Adipocyte (in vitro differentiated cells): ENCODE results near the gene SATB2.

Experiments used
- DNase-seq: peaks from one replicate; pipeline ENCODE4 v3.0.0-alpha.2; 2015; ENCODE audit warnings: low read depth
- H3K27me3 ChIP-seq: replicated peaks from 2 replicates; pipeline ENCODE4 v1.7.0; 2013; ENCODE audit warnings: mild to moderate bottlenecking, low read length, moderate library complexity; ENCODE audit not compliant: control insufficient read depth, insufficient read depth
- H3K36me3 ChIP-seq: 2 replicates; pipeline ENCODE4 v1.7.0; 2013; ENCODE audit warnings: low read length, mild to moderate bottlenecking, moderate library complexity; ENCODE audit not compliant: control insufficient read depth, insufficient read depth, severe bottlenecking
- H3K4me1 ChIP-seq: 2 replicates; pipeline ENCODE4 v1.7.0; 2013; ENCODE audit warnings: mild to moderate bottlenecking, low read length, moderate library complexity; ENCODE audit not compliant: control insufficient read depth, insufficient read depth
- H3K4me3 ChIP-seq: 2 replicates; pipeline ENCODE4 v1.7.0; 2013; ENCODE audit warnings: mild to moderate bottlenecking, low read length, moderate library complexity
- H3K9ac ChIP-seq: 2 replicates; pipeline ENCODE4 v1.7.0; 2013; ENCODE audit warnings: mild to moderate bottlenecking, low read length, moderate library complexity
- H3K9me3 ChIP-seq: 2 replicates; pipeline ENCODE4 v1.7.0; 2013; ENCODE audit warnings: mild to moderate bottlenecking, low read length, moderate library complexity; ENCODE audit not compliant: control insufficient read depth

SATB2 gene

DNA sequence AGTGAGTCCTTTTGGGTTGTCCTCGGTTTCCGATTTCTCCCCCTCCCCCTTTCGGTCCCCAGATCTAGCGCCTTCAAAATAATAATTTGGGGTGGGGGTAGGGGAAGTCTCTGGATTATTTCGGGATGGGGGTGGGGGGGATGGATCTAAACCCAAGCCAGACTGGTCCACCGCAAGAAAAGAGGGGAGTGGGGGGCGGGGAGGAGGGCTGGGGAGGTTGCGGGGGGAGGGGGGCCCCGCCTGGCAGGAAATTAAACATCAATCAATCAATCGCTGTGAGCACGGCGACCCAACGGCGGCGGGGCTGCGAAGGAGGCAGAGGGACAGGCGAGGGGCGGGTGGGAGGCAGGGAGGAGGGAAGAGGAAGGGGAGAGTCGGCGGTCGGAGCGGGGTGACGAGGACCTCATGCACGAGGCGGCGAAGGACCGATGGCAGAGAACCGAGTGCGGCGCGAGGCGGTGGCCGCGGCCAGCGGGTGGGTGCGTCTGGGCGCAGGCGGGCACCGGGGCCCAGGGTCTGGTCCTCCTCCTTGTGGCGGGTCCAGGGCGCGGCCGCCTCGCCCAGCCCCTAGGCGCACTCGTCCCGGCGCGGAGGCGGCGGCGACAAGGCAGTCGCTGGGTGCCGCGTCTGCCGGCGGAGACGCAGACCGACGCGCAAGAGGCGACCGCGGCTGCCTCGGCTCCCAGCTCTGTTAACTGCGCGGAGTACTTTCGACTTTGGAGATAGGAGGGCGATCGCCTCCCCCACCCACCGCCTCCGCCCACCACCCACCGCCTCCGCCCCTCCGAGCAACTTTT is 468 bp upstream of the SATB2 start:
- Histone ChIP-seq H3K27me3 (no peaks in the 10 kb centered on the region), H3K4me1 (peaks cover 23% of the 10 kb centered on the region), H3K36me3 (no peaks in the 10 kb centered on the region), H3K4me3 (peak overlapping the region; percentile 98), H3K9me3 (no peaks in the 10 kb centered on the region), H3K9ac (peak overlapping the region; percentile 94)
- DNase-seq, result peak; percentile 76

DNA sequence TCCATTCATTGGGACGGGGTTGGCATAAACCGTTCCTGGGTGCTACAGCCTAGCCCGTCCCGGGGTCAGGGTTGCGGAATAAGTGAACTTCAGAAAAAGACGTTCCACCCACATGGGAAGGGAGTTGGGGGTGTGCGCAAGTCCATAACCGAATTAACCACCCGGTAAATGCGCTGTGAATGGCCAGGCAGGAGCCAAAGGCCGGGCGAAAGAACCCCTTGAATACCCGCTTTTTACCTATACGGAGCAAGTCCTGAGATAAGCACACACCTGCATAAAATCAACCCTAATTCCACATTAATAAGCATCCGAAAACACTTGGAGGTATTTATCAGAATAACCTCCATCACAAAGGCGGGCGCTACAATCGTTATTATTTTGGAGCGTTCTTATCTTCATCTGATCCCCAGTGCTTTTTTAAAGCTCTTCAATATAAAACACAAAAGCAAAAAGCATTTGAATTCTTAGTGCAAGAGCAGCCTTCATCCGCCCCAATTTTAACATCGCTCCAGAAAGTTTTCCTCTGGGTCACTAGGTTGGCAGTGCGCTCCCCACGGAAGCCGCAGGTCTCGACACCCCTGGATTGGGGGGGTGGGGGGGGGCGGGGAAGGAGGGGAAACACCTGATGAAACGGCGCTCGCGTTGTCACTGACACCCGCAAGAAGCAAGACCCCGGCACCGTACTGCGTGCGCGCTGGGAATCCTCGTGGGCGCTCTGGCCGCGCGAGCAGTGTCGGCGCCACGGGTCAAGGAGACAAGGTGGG is 1.2 kb downstream of the SATB2 start:
- no peaks in the 10 kb centered on the region for H3K9me3 ChIP-seq
- H3K36me3 ChIP-seq, result no peaks in the 10 kb centered on the region
- no peaks in the 10 kb centered on the region for H3K27me3 ChIP-seq
- H3K9ac ChIP-seq, result peak overlapping the region; percentile 81
- peaks cover 30% of the 10 kb centered on the region for H3K4me1 ChIP-seq
- peak overlapping the region; percentile 91 for H3K4me3 ChIP-seq
- DNase-seq, result peak; percentile 56

DNA sequence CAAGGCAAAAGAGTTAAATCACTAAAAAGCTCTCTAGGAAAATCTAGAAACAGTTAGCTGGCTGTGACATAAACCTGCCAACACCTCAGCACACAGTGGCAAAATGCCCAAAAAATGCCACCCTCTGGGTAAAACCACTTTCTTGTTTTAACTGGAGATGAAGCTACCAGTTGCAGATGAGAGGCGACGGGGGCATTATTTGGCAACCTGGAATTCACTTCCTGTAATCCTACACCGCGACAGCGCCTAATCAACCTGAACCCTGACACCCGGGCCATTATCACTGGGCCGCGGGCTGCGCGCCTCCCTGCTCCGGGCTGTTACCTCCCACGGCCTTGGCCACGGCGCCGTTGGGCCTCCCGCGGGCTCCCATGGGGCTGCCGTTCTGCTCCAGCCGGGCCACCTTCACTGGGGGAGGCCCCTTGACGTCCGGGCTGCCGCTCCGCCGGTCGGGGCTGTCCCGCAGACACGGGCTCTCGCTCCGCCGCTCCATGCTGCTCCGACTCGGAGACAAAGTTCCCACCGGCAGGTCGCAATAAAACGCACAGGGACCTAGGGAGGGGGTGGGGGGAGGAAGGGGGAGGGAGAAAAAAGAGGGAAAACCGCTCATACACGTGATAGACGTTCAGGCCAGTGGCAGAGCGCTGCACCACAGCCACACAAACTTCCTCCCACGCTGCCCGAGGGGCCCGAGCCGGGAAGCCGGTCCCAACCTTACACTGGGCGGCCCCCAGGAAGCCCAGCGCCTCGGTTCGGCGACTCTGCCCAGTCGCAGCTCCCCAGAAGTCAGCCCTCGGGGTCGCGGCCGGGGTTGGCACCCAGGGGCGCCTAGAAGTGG is 2.0 kb downstream of the SATB2 start:
- no peaks in the 10 kb centered on the region for H3K9me3 ChIP-seq
- peak overlapping the region; percentile 91 for H3K4me3 ChIP-seq
- no peaks in the 10 kb centered on the region for H3K27me3 ChIP-seq
- no peaks in the 10 kb centered on the region for H3K36me3 ChIP-seq
- DNase-seq, result peak; percentile 77
- H3K4me1 ChIP-seq, result peaks cover 27% of the 10 kb centered on the region
- peak overlapping the region; percentile 76 for H3K9ac ChIP-seq

DNA sequence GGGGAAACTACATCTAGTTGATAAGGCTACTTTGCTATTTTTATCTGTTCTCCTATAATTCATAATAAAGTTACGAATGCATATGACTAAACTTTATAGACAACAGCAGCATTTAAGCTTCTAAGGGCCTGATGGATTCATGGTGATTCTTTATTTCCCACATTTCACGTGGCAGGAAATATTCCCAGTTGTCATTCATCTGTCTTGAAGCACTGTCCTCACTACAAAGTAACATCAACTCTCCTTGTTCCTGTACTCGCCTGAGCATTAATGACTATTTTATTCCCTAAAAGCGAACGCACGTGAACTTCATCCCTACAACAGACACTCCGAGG is 2.6 kb downstream of the SATB2 start:
- Histone ChIP-seq H3K4me1 (peaks cover 25% of the 10 kb centered on the region), H3K9ac (no peak overlapping the region), H3K4me3 (peak overlapping the region; percentile 91), H3K9me3 (no peaks in the 10 kb centered on the region), H3K36me3 (no peaks in the 10 kb centered on the region), H3K27me3 (no peaks in the 10 kb centered on the region)
- no peak for DNase-seq

DNA sequence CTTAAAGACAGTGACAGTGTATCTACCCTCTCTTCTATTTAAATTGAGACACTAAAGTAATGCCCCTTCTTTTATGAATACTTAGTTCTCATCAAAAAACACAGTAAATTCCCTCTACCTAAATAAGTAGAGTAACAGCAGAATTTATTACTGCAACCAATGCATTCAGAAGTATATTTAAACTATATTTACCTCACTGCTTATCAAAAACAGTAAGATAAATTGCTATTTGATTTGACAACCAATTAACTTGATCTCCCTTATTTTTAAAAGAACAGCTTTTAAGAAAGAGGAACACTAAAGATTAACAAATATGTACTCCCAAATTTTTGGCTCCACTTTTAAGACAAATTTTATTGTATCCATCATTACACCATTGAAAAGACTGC is 4.8 kb downstream of the SATB2 start:
- no peak overlapping the region for H3K9ac ChIP-seq
- no peak for DNase-seq
- peaks cover 25% of the 10 kb centered on the region for H3K4me1 ChIP-seq
- no peaks in the 10 kb centered on the region for H3K27me3 ChIP-seq
- no peaks in the 10 kb centered on the region for H3K9me3 ChIP-seq
- H3K36me3 ChIP-seq, result no peaks in the 10 kb centered on the region
- H3K4me3 ChIP-seq, result no peak overlapping the region

DNA sequence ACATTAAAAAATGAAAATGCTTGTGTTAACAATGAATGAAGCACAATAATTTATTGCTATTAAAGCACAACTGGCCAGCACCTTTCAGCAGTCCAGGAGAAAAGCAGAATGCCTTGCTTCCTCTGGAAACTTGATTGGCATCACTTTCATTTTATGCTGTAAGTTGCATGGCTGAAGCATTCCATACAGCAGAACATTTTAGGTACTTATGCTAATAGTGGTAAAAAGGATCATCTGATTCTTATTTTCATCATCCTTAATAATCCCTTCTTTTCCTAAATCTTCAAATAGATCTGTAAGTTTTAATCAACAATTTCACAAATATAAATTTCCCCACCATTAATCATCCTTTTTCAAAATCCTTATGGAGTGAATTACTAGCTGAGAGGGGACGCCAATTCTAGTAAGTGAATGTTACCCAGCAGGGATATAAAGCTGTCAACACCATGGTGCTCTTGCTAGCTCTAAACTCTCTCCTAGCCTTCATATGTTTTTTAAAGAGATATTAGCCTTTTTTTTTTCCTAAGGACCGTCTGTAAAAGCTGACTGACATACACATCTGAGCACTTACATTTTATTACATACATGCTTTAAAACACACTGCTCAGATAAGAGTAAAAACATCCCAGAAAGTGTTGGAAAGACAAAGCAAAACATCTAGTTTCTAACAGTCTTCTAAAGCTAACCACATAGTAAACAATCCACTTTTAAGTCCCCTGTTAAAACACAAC is 5.3 kb downstream of the SATB2 start:
- peak; percentile 63 for DNase-seq
- no peak overlapping the region for H3K9ac ChIP-seq
- H3K4me3 ChIP-seq, result no peak overlapping the region
- peaks cover 25% of the 10 kb centered on the region for H3K4me1 ChIP-seq
- H3K36me3 ChIP-seq, result no peaks in the 10 kb centered on the region
- no peaks in the 10 kb centered on the region for H3K27me3 ChIP-seq
- no peaks in the 10 kb centered on the region for H3K9me3 ChIP-seq

DNA sequence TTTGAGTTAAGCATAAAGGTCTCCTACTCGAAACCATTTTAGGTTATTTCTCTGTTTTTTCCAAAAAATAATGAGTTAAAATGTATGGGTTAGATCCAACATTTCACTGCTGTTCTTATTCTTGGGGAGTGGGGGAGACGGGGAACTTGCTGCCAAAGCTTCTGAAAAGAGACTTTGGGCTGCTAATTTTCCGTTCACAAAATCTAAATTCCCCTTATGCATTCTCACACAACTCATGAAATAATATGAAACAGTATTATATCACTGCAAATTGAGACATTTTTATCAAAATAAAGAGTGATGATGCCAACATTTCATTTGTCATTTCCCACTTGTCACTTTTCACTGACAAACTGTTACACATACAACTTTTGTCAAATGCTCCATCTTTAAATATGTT is 7.8 kb downstream of the SATB2 start:
- peaks cover 7% of the 10 kb centered on the region for H3K36me3 ChIP-seq
- H3K4me3 ChIP-seq, result no peak overlapping the region
- no peak overlapping the region for H3K9ac ChIP-seq
- H3K9me3 ChIP-seq, result no peaks in the 10 kb centered on the region
- H3K4me1 ChIP-seq, result peaks cover 13% of the 10 kb centered on the region
- no peaks in the 10 kb centered on the region for H3K27me3 ChIP-seq
- DNase-seq, result no peak

DNA sequence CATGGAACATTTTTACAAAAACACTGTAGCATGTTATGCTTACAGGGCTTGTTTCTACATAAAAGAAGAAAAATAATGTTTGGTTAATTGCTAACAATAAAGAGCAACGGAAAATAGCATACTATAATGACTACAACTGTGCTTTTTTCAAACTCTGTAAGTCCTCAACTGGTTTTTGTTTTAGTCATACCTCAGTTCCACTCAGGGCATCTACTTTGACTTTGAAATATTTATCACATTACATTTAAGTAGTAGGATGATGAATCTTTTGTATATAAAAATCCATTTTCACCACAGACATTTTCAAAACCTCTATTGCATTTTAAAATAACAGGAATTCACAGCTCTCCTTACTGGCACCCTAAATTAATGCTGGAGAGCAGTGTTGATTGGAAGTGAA is 8.3 kb downstream of the SATB2 start:
- Histone ChIP-seq H3K36me3 (peaks cover 7% of the 10 kb centered on the region), H3K4me1 (peaks cover 13% of the 10 kb centered on the region), H3K27me3 (no peaks in the 10 kb centered on the region), H3K9me3 (no peaks in the 10 kb centered on the region), H3K4me3 (no peak overlapping the region), H3K9ac (no peak overlapping the region)
- peak; percentile 53 for DNase-seq

DNA sequence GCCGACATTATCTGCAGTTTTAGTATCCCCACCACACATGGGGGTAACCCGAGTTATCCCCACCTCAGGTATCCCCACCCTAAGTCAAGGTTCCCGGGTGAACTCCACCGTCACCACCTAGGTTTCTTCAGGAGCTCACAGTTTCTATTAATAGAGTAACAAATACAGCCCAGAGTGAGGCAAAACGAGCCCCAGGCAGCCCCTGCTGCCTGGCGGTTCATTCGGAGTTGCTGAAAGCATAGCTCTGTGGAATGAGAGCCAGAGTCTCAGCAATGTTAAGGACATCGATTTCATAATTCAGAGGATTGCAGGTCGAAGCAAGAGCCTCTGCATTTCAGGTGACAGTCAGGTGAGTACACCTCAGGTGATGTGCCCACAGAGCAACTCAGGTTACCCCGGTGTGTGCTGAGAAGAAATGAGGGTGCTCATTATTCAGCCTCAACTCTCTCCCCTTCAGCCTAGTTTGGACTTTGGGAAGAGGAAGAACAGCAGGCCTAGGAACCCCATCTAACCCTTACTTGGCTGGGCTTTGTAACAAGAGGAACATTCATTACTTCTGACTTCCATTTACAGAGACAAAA is 10.7 kb downstream of the SATB2 start:
- Histone ChIP-seq H3K36me3 (peaks cover 7% of the 10 kb centered on the region), H3K27me3 (no peaks in the 10 kb centered on the region), H3K4me3 (no peak overlapping the region), H3K9ac (no peak overlapping the region), H3K4me1 (peaks cover 2% of the 10 kb centered on the region), H3K9me3 (no peaks in the 10 kb centered on the region)
- DNase-seq, result no peak

DNA sequence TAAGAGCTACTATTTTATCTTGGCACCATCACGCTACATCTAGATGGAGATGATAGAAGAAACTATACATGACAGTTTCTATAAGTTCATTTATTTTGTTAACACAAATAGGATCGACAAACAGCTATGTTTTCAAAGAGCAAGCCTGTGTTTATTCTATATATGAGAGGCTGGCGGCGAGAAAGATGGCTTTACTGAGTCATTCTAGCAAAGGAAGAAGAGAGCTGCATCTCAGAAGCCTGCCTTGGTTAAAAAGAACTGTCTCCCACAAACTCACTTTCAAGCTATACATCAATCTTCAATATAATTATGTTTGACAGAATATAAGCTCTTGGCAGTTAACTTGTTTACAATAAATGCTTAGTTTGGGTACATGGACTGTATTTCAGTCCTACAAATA is 13.0 kb downstream of the SATB2 start:
- no peak for DNase-seq
- no peaks in the 10 kb centered on the region for H3K4me1 ChIP-seq

More for the DNA sequence above, 13.0 kb downstream of the SATB2 start:
- Histone ChIP-seq H3K4me3 (no peak overlapping the region), H3K36me3 (peaks cover 7% of the 10 kb centered on the region), H3K9me3 (no peaks in the 10 kb centered on the region), H3K9ac (no peak overlapping the region), H3K27me3 (no peaks in the 10 kb centered on the region)
